Tibial nerve (tissue), 3 donors: ENCODE data around the gene CD46.

ENCODE experiments used
- CTCF ChIP-seq, 5 experiments: fragments of 200-600 bp in 3 of 5; fragments of 450-650 bp in 2 of 5; sonication (generic) in 3 of 5; IDR thresholded peaks; one replicate each; pipeline ENCODE4 v1.5.1; 2016 to 2019; ENCODE audit warnings: antibody characterized with exemption in 5 of 5, mild to moderate bottlenecking in 3 of 5, moderate library complexity in 2 of 5
- POLR2A ChIP-seq, 2 donors: fragments of 450-650 bp; IDR thresholded peaks; one replicate each; pipeline ENCODE4 v1.6.1; 2017; ENCODE audit warnings: antibody characterized with exemption in 2 of 2, mild to moderate bottlenecking in 2 of 2, moderate library complexity in 2 of 2

GRCh38 chr1:207798847-207799246, 47.0 kb downstream of the CD46 start:
- TF ChIP-seq POLR2A (IDR thresholded peaks at IDR 0.05) = no peak
- TF ChIP-seq CTCF (IDR thresholded peaks at IDR 0.05) = no peak
